Vagina (tissue), 2 donors: Measurements from ENCODE around the gene ADAMTS17. TPM values are rescaled to one million over a fixed set of nuclear protein-coding genes. Genes with fewer than 3 reads are reported as not detected.

ENCODE experiments used
- DNase-seq, 2 donors: peaks; one replicate each; pipeline ENCODE4 v3.0.0-alpha.2; 2017; ENCODE audit errors: extremely low spot score in 2 of 2
- H3K27ac ChIP-seq: fragments of 200-600 bp; sonication (generic); one replicate; pipeline ENCODE4 v1.5.1; 2019
- H3K27me3 ChIP-seq: fragments of 200-600 bp; sonication (generic); one replicate; pipeline ENCODE4 v1.5.1; 2019
- H3K36me3 ChIP-seq, 2 donors: fragments of 200-600 bp; sonication (generic); one replicate each; pipeline ENCODE4 v1.5.1; 2017 to 2019
- H3K4me1 ChIP-seq: fragments of 200-600 bp; sonication (generic); one replicate; pipeline ENCODE4 v1.5.1; 2019
- H3K4me3 ChIP-seq, 2 donors: fragments of 200-600 bp; sonication (generic); 1 replicate in 1 of 2; 2 replicates in 1 of 2; pipeline ENCODE4 v1.5.1; 2016 to 2019
- H3K9me3 ChIP-seq: fragments of 200-600 bp; sonication (generic); one replicate; pipeline ENCODE4 v1.5.1; 2019
- POLR2A ChIP-seq, 2 donors: fragments of 450-650 bp; IDR thresholded peaks; one replicate each; pipeline ENCODE4 v1.6.1; 2017; ENCODE audit warnings: antibody characterized with exemption in 2 of 2, mild to moderate bottlenecking in 2 of 2, moderate library complexity in 2 of 2
- POLR2AphosphoS5 ChIP-seq, 2 donors: sonication (generic); formaldehyde crosslinking; IDR thresholded peaks; one replicate each; pipeline ENCODE4 v1.9.0; 2017; ENCODE audit warnings: antibody characterized with exemption in 2 of 2, mild to moderate bottlenecking in 2 of 2, low read depth in 1 of 2; ENCODE audit not compliant: insufficient read depth in 1 of 2
- intact Hi-C: fragments of 100-400 bp; cut with DNase I; formaldehyde crosslinking; loops from one replicate; pipeline ENCODE4 v1.15.1; 2023
- total RNA-seq: library from RNA; depleted of rRNA; stranded (reverse); fragments of >200 nt; gene quantifications from one replicate; pipeline ENCODE4 v1.2.3, GENCODE V29; 2016
- TF ChIP-seq, protein P1 (sequence below), 3 experiments: fragments of 450-650 bp in 2 of 3; fragments of 200-600 bp in 1 of 3; sonication (generic) in 1 of 3; IDR thresholded peaks; one replicate each; pipeline ENCODE4 v1.5.1; 2017 to 2019; ENCODE audit warnings: antibody characterized with exemption in 3 of 3, mild to moderate bottlenecking in 2 of 3, moderate library complexity in 2 of 3

Gene ADAMTS17
- total RNA-seq, 1 donor from 2014 or later, result 16.0 TPM

DNA sequence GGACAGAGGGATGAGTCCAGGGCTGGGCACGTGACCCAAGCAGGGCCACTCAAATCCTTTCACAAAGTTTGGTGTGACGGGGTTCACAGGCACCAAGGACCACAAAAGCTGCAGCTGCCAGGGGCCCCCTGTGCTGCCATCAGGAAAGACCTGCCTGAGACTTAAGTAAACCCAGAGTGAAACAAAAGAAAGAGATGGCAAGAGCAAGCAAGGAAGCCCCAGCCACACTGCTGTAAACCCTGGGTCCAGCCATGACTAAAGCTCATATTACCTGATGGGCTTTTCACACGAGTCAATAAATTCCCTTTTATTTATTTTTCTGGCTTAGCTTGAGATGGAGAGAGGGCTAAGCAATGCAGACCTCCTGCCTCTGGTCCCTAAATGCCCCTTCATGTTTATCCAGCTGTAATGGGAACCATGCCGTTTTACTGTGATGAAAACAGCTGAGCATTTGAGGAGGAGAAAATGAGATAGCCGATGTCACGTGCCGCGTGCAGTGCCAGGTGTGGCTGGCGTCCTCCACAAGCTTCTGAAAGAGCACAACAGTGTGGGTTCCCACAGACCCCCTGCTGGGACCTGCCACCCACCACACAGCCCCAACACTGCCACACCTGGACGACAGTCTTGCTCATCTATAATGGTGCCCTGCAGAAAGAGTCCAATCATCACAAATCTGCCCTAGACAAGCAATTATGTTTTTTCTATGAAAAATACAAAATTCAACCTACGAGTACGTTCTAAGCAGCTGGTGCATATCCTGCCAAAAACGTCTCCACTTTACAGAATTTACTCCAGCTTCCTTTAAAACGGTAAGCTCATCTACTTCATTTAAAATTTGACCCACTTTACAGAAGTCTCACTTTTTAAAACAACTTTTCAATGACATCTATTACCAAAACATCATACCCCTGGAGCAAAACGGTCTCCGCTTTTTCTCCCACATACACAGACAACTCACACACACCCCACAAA lies 34.2 kb downstream of the ADAMTS17 start:
- DNase-seq, result peak in 1 of 2 donors; percentile 82

DNA sequence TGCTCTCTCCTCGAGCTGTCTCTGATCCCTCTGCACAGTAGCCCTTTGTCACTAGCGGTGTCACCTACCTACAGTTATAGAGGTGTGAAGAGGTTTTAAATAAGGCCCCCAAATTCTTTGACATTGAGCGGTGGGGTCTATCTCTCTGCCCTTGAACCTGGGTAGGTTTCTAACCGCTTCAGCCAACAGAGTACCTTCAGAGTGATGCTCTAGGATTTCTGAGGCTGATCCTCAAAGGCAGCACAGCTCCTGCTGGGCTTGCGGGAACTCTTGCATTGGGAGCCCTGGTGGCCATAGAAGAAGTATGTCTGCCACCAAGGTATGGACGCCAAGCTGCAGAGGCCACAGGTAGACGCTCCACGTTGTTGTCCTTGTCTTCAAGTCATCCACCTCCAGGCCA lies 35.7 kb downstream of the ADAMTS17 start:
- DNase-seq, result peak in 1 of 2 donors; percentile 77
- Histone ChIP-seq H3K36me3 (no peaks in the 10 kb centered on the region), H3K27me3 (no peaks in the 10 kb centered on the region), H3K27ac (no peak overlapping the region), H3K9me3 (no peaks in the 10 kb centered on the region), H3K4me3 (no peak overlapping the region), H3K4me1 (peaks cover 26% of the 10 kb centered on the region)
- TF ChIP-seq POLR2A (IDR thresholded peaks at IDR 0.05) (no peak), POLR2AphosphoS5 (IDR thresholded peaks at IDR 0.05; ENCODE audit: insufficient read depth in 1 of 2, low read depth in 1 of 2) (no peak)
- TF ChIP-seq, protein P1, sequence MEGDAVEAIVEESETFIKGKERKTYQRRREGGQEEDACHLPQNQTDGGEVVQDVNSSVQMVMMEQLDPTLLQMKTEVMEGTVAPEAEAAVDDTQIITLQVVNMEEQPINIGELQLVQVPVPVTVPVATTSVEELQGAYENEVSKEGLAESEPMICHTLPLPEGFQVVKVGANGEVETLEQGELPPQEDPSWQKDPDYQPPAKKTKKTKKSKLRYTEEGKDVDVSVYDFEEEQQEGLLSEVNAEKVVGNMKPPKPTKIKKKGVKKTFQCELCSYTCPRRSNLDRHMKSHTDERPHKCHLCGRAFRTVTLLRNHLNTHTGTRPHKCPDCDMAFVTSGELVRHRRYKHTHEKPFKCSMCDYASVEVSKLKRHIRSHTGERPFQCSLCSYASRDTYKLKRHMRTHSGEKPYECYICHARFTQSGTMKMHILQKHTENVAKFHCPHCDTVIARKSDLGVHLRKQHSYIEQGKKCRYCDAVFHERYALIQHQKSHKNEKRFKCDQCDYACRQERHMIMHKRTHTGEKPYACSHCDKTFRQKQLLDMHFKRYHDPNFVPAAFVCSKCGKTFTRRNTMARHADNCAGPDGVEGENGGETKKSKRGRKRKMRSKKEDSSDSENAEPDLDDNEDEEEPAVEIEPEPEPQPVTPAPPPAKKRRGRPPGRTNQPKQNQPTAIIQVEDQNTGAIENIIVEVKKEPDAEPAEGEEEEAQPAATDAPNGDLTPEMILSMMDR (IDR thresholded peaks at IDR 0.05), result no peak
- intact Hi-C loops, result no loop called here

More for the DNA sequence above, 34.2 kb downstream of the ADAMTS17 start:
- intact Hi-C loops, result no loop called here
- Histone ChIP-seq H3K27ac (peak overlapping the region; percentile 47), H3K9me3 (no peaks in the 10 kb centered on the region), H3K4me3 (peak overlapping the region in 1 of 2 donors; percentile 25), H3K36me3 (no peaks in the 10 kb centered on the region), H3K4me1 (peaks cover 36% of the 10 kb centered on the region), H3K27me3 (no peaks in the 10 kb centered on the region)
- TF ChIP-seq, protein P1 (IDR thresholded peaks at IDR 0.05), result no peak
- TF ChIP-seq POLR2AphosphoS5 (IDR thresholded peaks at IDR 0.05; ENCODE audit: insufficient read depth in 1 of 2, low read depth in 1 of 2) (no peak), POLR2A (IDR thresholded peaks at IDR 0.05) (no peak)

GRCh38 chr15:100301910-100302431 lies 39.8 kb downstream of the ADAMTS17 start:
- Histone ChIP-seq H3K9me3 (no peaks in the 10 kb centered on the region), H3K27ac (no peak overlapping the region), H3K27me3 (no peaks in the 10 kb centered on the region), H3K36me3 (no peaks in the 10 kb centered on the region), H3K4me1 (no peaks in the 10 kb centered on the region), H3K4me3 (no peak overlapping the region)
- no peak for DNase-seq
- intact Hi-C loops, result no loop called here
- TF ChIP-seq POLR2A (IDR thresholded peaks at IDR 0.05), result no peak

- Histone ChIP-seq H3K27me3 (no peaks in the 10 kb centered on the region), H3K27ac (no peak overlapping the region), H3K9me3 (no peaks in the 10 kb centered on the region), H3K36me3 (no peaks in the 10 kb centered on the region), H3K4me1 (no peaks in the 10 kb centered on the region), H3K4me3 (no peak overlapping the region)
- TF ChIP-seq, protein P1 (IDR thresholded peaks at IDR 0.05), result no peak
- no peak for DNase-seq
- intact Hi-C loops, result no loop called here
These were observed 43.5 kb downstream of the ADAMTS17 start for GRCh38 chr15:100298257-100298656.

DNA sequence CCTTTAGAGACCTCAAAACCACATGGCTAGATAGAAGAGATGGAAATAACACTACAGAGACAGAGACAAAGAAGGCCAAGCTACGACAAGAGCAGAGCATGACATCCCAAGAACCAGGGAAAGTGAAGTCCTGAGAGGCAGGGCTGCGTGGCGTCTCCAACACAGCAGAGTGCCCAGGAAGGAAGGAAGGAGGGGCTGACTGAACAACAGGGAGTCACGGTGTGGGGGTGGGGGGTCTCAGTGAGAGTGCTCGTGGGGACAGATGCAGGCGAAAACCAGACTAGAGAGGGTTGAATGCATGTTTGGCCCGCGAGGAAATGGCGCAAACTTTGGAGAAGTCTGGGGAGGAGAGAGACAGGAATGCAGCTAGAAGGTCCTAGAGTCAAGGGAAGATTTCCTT lies 44.0 kb downstream of the ADAMTS17 start:
- Histone ChIP-seq H3K9me3 (no peaks in the 10 kb centered on the region), H3K27ac (no peak overlapping the region), H3K4me3 (no peak overlapping the region), H3K27me3 (no peaks in the 10 kb centered on the region), H3K4me1 (no peaks in the 10 kb centered on the region), H3K36me3 (no peaks in the 10 kb centered on the region)
- intact Hi-C loops, result no loop called here
- peak in 1 of 2 donors; percentile 67 for DNase-seq
- TF ChIP-seq POLR2AphosphoS5 (IDR thresholded peaks at IDR 0.05; ENCODE audit: insufficient read depth in 1 of 2, low read depth in 1 of 2), result no peak
- TF ChIP-seq, protein P1 (IDR thresholded peaks at IDR 0.05), result no peak
- TF ChIP-seq POLR2A (IDR thresholded peaks at IDR 0.05), result no peak
